ENCODE measurements around the gene USP9X.

USP9X gene

GRCh38 chrX:41200785-41201184 lies 115.5 kb downstream of the USP9X start:
- H3K27me3 ChIP-seq (ENCODE audit: insufficient read depth, low read length) = no peaks in the 10 kb centered on the region

GRCh38 chrX:41209853-41210252 lies 124.6 kb downstream of the USP9X start:
- no peak overlapping the region for H3K4me2 ChIP-seq (ENCODE audit: low read length)
- no peak overlapping the region for H2AFZ ChIP-seq (ENCODE audit: low read length)
- no peaks in the 10 kb centered on the region for H4K20me1 ChIP-seq (ENCODE audit: insufficient read depth, low read length)
- H3K4me1 ChIP-seq (ENCODE audit: insufficient read depth, low read length, severe bottlenecking) = no peaks in the 10 kb centered on the region
- H3K9me3 ChIP-seq (ENCODE audit: low read length) = peaks cover 5% of the 10 kb centered on the region; the same call in 1 of the 2 replicates
- H3K36me3 ChIP-seq (ENCODE audit: insufficient read depth, low read length) = peaks cover 89% of the 10 kb centered on the region
- no peak overlapping the region for H3K4me3 ChIP-seq (ENCODE audit: low read depth, low read length, poor library complexity, severe bottlenecking)
- H3K79me2 ChIP-seq (ENCODE audit: insufficient read depth, low read length) = no peaks in the 10 kb centered on the region
- H3K27ac ChIP-seq (ENCODE audit: low read depth, low read length, poor library complexity, severe bottlenecking) = no peak overlapping the region
- H3K27me3 ChIP-seq (ENCODE audit: insufficient read depth, low read length) = no peaks in the 10 kb centered on the region
- TF ChIP-seq EZH2 (IDR thresholded peaks at IDR 0.05; ENCODE audit: borderline replicate concordance, low read length) (no peak), CTCF (IDR thresholded peaks at IDR 0.05; ENCODE audit: low read length) (no peak)
- H3K9me2 ChIP-seq (ENCODE audit: low read depth, low read length) = no peaks in the 10 kb centered on the region
- no peak overlapping the region for H3K9ac ChIP-seq (ENCODE audit: low read length)
- H3F3A ChIP-seq (ENCODE audit: insufficient read depth, low read length) = no peaks in the 10 kb centered on the region

More at GRCh38 chrX:41200785-41201184, 115.5 kb downstream of the USP9X start:
- H3K27ac ChIP-seq (ENCODE audit: low read depth, low read length, poor library complexity, severe bottlenecking) = no peak overlapping the region
- H3K36me3 ChIP-seq (ENCODE audit: insufficient read depth, low read length) = peaks cover 91% of the 10 kb centered on the region
- no peaks in the 10 kb centered on the region for H3F3A ChIP-seq (ENCODE audit: insufficient read depth, low read length)
- no peak overlapping the region for H3K4me3 ChIP-seq (ENCODE audit: low read depth, low read length, poor library complexity, severe bottlenecking)
- no peaks in the 10 kb centered on the region for H3K9me3 ChIP-seq (ENCODE audit: low read length)
- no peaks in the 10 kb centered on the region for H3K4me1 ChIP-seq (ENCODE audit: insufficient read depth, low read length, severe bottlenecking)
- no peak overlapping the region for H2AFZ ChIP-seq (ENCODE audit: low read length)
- H4K20me1 ChIP-seq (ENCODE audit: insufficient read depth, low read length) = no peaks in the 10 kb centered on the region
- H3K9me2 ChIP-seq (ENCODE audit: low read depth, low read length) = no peaks in the 10 kb centered on the region
- no peak overlapping the region for H3K4me2 ChIP-seq (ENCODE audit: low read length)
- H3K79me2 ChIP-seq (ENCODE audit: insufficient read depth, low read length) = no peaks in the 10 kb centered on the region
- no peak overlapping the region for H3K9ac ChIP-seq (ENCODE audit: low read length)
- TF ChIP-seq EZH2 (IDR thresholded peaks at IDR 0.05; ENCODE audit: borderline replicate concordance, low read length) (no peak), CTCF (IDR thresholded peaks at IDR 0.05; ENCODE audit: low read length) (no peak)

GRCh38 chrX:41224605-41225004 lies 139.4 kb downstream of the USP9X start:
- Histone ChIP-seq H2AFZ (ENCODE audit: low read length) (no peak overlapping the region), H3K4me1 (ENCODE audit: insufficient read depth, low read length, severe bottlenecking) (no peaks in the 10 kb centered on the region), H3K9me3 (ENCODE audit: low read length) (no peaks in the 10 kb centered on the region), H3K9ac (ENCODE audit: low read length) (no peak overlapping the region), H3K27ac (ENCODE audit: low read depth, low read length, poor library complexity, severe bottlenecking) (no peak overlapping the region), H3K9me2 (ENCODE audit: low read depth, low read length) (no peaks in the 10 kb centered on the region), H3K4me2 (ENCODE audit: low read length) (no peak overlapping the region), H3K36me3 (ENCODE audit: insufficient read depth, low read length) (peaks cover 79% of the 10 kb centered on the region), H3K4me3 (ENCODE audit: low read depth, low read length, poor library complexity, severe bottlenecking) (no peak overlapping the region), H3K27me3 (ENCODE audit: insufficient read depth, low read length) (no peaks in the 10 kb centered on the region), H3K79me2 (ENCODE audit: insufficient read depth, low read length) (no peaks in the 10 kb centered on the region), H3F3A (ENCODE audit: insufficient read depth, low read length) (no peaks in the 10 kb centered on the region), H4K20me1 (ENCODE audit: insufficient read depth, low read length) (no peaks in the 10 kb centered on the region)
- TF ChIP-seq CTCF (IDR thresholded peaks at IDR 0.05; ENCODE audit: low read length) (no peak), EZH2 (IDR thresholded peaks at IDR 0.05; ENCODE audit: borderline replicate concordance, low read length) (no peak)

All from OCI-LY1 (cell line).